Fibroblast of lung (primary cell): ENCODE data around the gene BBOF1.

Experiments
- CTCF ChIP-seq, 2 donors: IDR thresholded peaks in 1 of 2; conservative IDR thresholded peaks in 1 of 2; 1 replicate in 1 of 2; 2 replicates in 1 of 2; pipeline ENCODE4 v1.5.1; 2011 to 2012; ENCODE audit warnings: low read length in 2 of 2, control low read depth in 1 of 2, inconsistent platforms in 1 of 2, low read depth in 1 of 2, mild to moderate bottlenecking in 1 of 2
- EZH2 ChIP-seq: IDR thresholded peaks from 2 replicates; pipeline ENCODE4 v1.5.1; 2012; ENCODE audit warnings: low read length, control low read depth, mild to moderate bottlenecking; ENCODE audit errors: missing control alignments

- TF ChIP-seq CTCF (conservative IDR thresholded peaks at IDR 0.05 in 1 of 2, IDR thresholded peaks at IDR 0.05 in 1 of 2; ENCODE audit: low read depth in 1 of 2, low read length in 2 of 2) (no peak), EZH2 (no peak)
Observed at GRCh38 chr14:73997944-73998447, 21.2 kb upstream of the BBOF1 start.
